ENCODE data around the gene DDIT3.
"Not testable (repeated sequence)": the region's sequence is repeated elsewhere in the genome, so short reads cannot be mapped to it uniquely, and the experiment has no call there.

The DDIT3 gene

GRCh38 chr12:57511588-57512325 lies 8.6 kb downstream of the DDIT3 start:
- DNase-seq = no peak

GRCh38 chr12:57511161-57511560 lies 9.2 kb downstream of the DDIT3 start:
- DNase-seq = no peak

- DNase-seq = not testable (repeated sequence)
Observed at GRCh38 chr12:57507796-57508195, 12.5 kb downstream of the DDIT3 start.

- DNase-seq = not testable (repeated sequence)
Observed at GRCh38 chr12:57506541-57506940, 13.8 kb downstream of the DDIT3 start.

GRCh38 chr12:57502311-57502969 lies 17.9 kb downstream of the DDIT3 start:
- DNase-seq = not testable (repeated sequence)

- no peak for DNase-seq
Observed at GRCh38 chr12:57500213-57500612, 20.1 kb downstream of the DDIT3 start.

- no peak for DNase-seq
Observed at GRCh38 chr12:57498571-57498970, 21.7 kb downstream of the DDIT3 start.

GRCh38 chr12:57498132-57498502 lies 22.2 kb downstream of the DDIT3 start:
- no peak for DNase-seq

GRCh38 chr12:57497223-57498131 lies 22.8 kb downstream of the DDIT3 start:
- DNase-seq = no peak

GRCh38 chr12:57496822-57497221 lies 23.5 kb downstream of the DDIT3 start:
- DNase-seq = no peak

- DNase-seq = not testable (repeated sequence)
Observed at GRCh38 chr12:57495051-57495701, 25.1 kb downstream of the DDIT3 start.

- no peak for DNase-seq
Observed at GRCh38 chr12:57491393-57492280, 28.7 kb downstream of the DDIT3 start.

- DNase-seq = no peak
Observed at GRCh38 chr12:57490126-57490525, 30.2 kb downstream of the DDIT3 start.

GRCh38 chr12:57489157-57489641 lies 31.1 kb downstream of the DDIT3 start:
- DNase-seq = no peak

- DNase-seq = no peak
Observed at GRCh38 chr12:57488402-57489156, 31.7 kb downstream of the DDIT3 start.

- peak; percentile 93 for DNase-seq
Observed at GRCh38 chr12:57487597-57488401, 32.5 kb downstream of the DDIT3 start, which contains the start of gene MARS1. Gene MARS1, plus strand, starts transcription at chr12:57488068. Its CDS starts 23 bp downstream, at chr12:57488091.

GRCh38 chr12:57487055-57487596 lies 33.2 kb downstream of the DDIT3 start:
- DNase-seq = no peak

GRCh38 chr12:57485695-57486094 lies 34.6 kb downstream of the DDIT3 start:
- no peak for DNase-seq

- no peak for DNase-seq
Observed at GRCh38 chr12:57483466-57483865, 36.8 kb downstream of the DDIT3 start.

GRCh38 chr12:57481671-57482070 lies 38.6 kb downstream of the DDIT3 start:
- DNase-seq = no peak

Measured in activated T-cell treated with anti-CD3 and anti-CD28 coated beads, Interleukin-2, amount 50 U/mL, for 48 hours (primary cell).